Measurements from ENCODE around the gene RPAP3.

GRCh38 chr12:47754881-47755280, 49.1 kb upstream of the RPAP3 start:
- TF ChIP-seq, protein P1, sequence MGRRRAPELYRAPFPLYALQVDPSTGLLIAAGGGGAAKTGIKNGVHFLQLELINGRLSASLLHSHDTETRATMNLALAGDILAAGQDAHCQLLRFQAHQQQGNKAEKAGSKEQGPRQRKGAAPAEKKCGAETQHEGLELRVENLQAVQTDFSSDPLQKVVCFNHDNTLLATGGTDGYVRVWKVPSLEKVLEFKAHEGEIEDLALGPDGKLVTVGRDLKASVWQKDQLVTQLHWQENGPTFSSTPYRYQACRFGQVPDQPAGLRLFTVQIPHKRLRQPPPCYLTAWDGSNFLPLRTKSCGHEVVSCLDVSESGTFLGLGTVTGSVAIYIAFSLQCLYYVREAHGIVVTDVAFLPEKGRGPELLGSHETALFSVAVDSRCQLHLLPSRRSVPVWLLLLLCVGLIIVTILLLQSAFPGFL (CRISPR knock-in tag; IDR thresholded peaks at IDR 0.05; ENCODE audit: borderline replicate concordance), result no peak
- TF ChIP-seq CTCF (IDR thresholded peaks at IDR 0.05) (no peak), FOXP1 (CRISPR knock-in tag; IDR thresholded peaks at IDR 0.05; ENCODE audit: borderline replicate concordance) (no peak), ZNF425 (CRISPR knock-in tag; conservative IDR thresholded peaks at IDR 0.05) (no peak), HMGA2 (CRISPR knock-in tag; IDR thresholded peaks at IDR 0.05) (no peak), ARID4B (CRISPR knock-in tag; IDR thresholded peaks at IDR 0.05; ENCODE audit: borderline replicate concordance) (no peak), NFE2L1 (CRISPR knock-in tag; IDR thresholded peaks at IDR 0.05) (no peak), IRF2 (CRISPR knock-in tag; IDR thresholded peaks at IDR 0.05; ENCODE audit: borderline replicate concordance, low read depth) (no peak), E2F5 (CRISPR knock-in tag; IDR thresholded peaks at IDR 0.05) (no peak), ATF3 (CRISPR knock-in tag; conservative IDR thresholded peaks at IDR 0.05) (no peak)
